ENCODE measurements around the gene SSTR3. TPM values are rescaled to one million over a fixed set of nuclear protein-coding genes. Genes with fewer than 3 reads are reported as not detected.
"Not testable (repeated sequence)": the region's sequence is repeated elsewhere in the genome, so short reads cannot be mapped to it uniquely, and the experiment has no call there.

SSTR3 gene
- total RNA-seq, 2 donors from 2014 or later, result 0.11 to 0.29 TPM

- Mint-ChIP-seq H3K4me1 (ENCODE audit: low read depth in 2 of 2) (peaks cover 84 to 97% of the 10 kb centered on the region in 2 donors), H3K9me3 (no peaks in the 10 kb centered on the region), H3K36me3 (peaks cover 36% of the 10 kb centered on the region), H3K27me3 (no peaks in the 10 kb centered on the region), H3K4me3 (peak overlapping the region; percentile 97), H3K27ac (peak overlapping the region; percentile 99 to 100)
- DNase-seq (ENCODE audit: low spot score), result no peak
- no peak for ATAC-seq
Observed at GRCh38 chr22:37237371-37238268, 25.3 kb upstream of the SSTR3 start.

GRCh38 chr22:37235897-37236607 lies 23.8 kb upstream of the SSTR3 start:
- DNase-seq (ENCODE audit: low spot score) (peak; percentile 59), ATAC-seq (no peak)
- Mint-ChIP-seq H3K4me1 (ENCODE audit: low read depth in 2 of 2) (peaks cover 89 to 92% of the 10 kb centered on the region in 2 donors), H3K4me3 (peak overlapping the region; percentile 97), H3K9me3 (no peaks in the 10 kb centered on the region), H3K36me3 (peaks cover 25% of the 10 kb centered on the region), H3K27ac (peak overlapping the region; percentile 99 to 100), H3K27me3 (no peaks in the 10 kb centered on the region)

GRCh38 chr22:37234736-37235711 lies 22.7 kb upstream of the SSTR3 start:
- Mint-ChIP-seq H3K27ac (peak overlapping the region; percentile 99 to 100), H3K36me3 (peaks cover 23% of the 10 kb centered on the region), H3K4me1 (ENCODE audit: low read depth in 2 of 2) (peaks cover 88 to 92% of the 10 kb centered on the region in 2 donors), H3K9me3 (no peaks in the 10 kb centered on the region), H3K4me3 (peak overlapping the region; percentile 97), H3K27me3 (no peaks in the 10 kb centered on the region)
- ATAC-seq (no peak), DNase-seq (ENCODE audit: low spot score) (no peak)

GRCh38 chr22:37233751-37234631 lies 21.7 kb upstream of the SSTR3 start:
- H3K4me1 Mint-ChIP-seq (ENCODE audit: low read depth in 2 of 2), result peaks cover 88 to 92% of the 10 kb centered on the region in 2 donors
- H3K27ac Mint-ChIP-seq, result peak overlapping the region; percentile 99 to 100
- H3K27me3 Mint-ChIP-seq, result no peaks in the 10 kb centered on the region
- peak overlapping the region; percentile 97 for H3K4me3 Mint-ChIP-seq
- ATAC-seq, result no peak
- DNase-seq (ENCODE audit: low spot score), result peak; percentile 60
- peaks cover 23% of the 10 kb centered on the region for H3K36me3 Mint-ChIP-seq
- no peaks in the 10 kb centered on the region for H3K9me3 Mint-ChIP-seq

- not testable (repeated sequence) for H3K9me3 Mint-ChIP-seq
Observed at GRCh38 chr22:37233371-37233750, 21.1 kb upstream of the SSTR3 start.

GRCh38 chr22:37232140-37232998 lies 20.1 kb upstream of the SSTR3 start:
- peak overlapping the region; percentile 84 for H3K4me3 Mint-ChIP-seq
- peak overlapping the region; percentile 99 to 100 for H3K27ac Mint-ChIP-seq
- no peaks in the 10 kb centered on the region for H3K9me3 Mint-ChIP-seq
- H3K4me1 Mint-ChIP-seq (ENCODE audit: low read depth in 2 of 2), result peaks cover 85 to 87% of the 10 kb centered on the region in 2 donors
- no peaks in the 10 kb centered on the region for H3K27me3 Mint-ChIP-seq
- peaks cover 19% of the 10 kb centered on the region for H3K36me3 Mint-ChIP-seq
- DNase-seq (ENCODE audit: low spot score) (no peak), ATAC-seq (no peak)

More at GRCh38 chr22:37233371-37233750, 21.1 kb upstream of the SSTR3 start:
- Mint-ChIP-seq H3K4me1 (ENCODE audit: low read depth in 2 of 2) (peaks cover 88 to 92% of the 10 kb centered on the region in 2 donors), H3K36me3 (peaks cover 23% of the 10 kb centered on the region), H3K4me3 (peak overlapping the region; percentile 97), H3K27ac (peak overlapping the region; percentile 99 to 100)
- not testable (repeated sequence) for ATAC-seq; H3K27me3 Mint-ChIP-seq; DNase-seq (ENCODE audit: low spot score)

GRCh38 chr22:37231406-37232139 lies 19.3 kb upstream of the SSTR3 start:
- no peaks in the 10 kb centered on the region for H3K9me3 Mint-ChIP-seq
- DNase-seq (ENCODE audit: low spot score), result no peak
- no peak for ATAC-seq

GRCh38 chr22:37230673-37231405 lies 18.6 kb upstream of the SSTR3 start:
- Mint-ChIP-seq H3K4me3 (peak overlapping the region; percentile 84), H3K36me3 (peaks cover 15% of the 10 kb centered on the region), H3K4me1 (ENCODE audit: low read depth in 2 of 2) (peaks cover 79 to 81% of the 10 kb centered on the region in 2 donors), H3K9me3 (no peaks in the 10 kb centered on the region), H3K27ac (peak overlapping the region; percentile 99 to 100), H3K27me3 (no peaks in the 10 kb centered on the region)
- ATAC-seq (peak in 1 of 2 donors; percentile 32), DNase-seq (ENCODE audit: low spot score) (peak; percentile 84)

More at GRCh38 chr22:37231406-37232139, 19.3 kb upstream of the SSTR3 start:
- Mint-ChIP-seq H3K27me3 (no peaks in the 10 kb centered on the region), H3K27ac (peak overlapping the region; percentile 99 to 100), H3K4me1 (ENCODE audit: low read depth in 2 of 2) (peaks cover 79 to 81% of the 10 kb centered on the region in 2 donors), H3K4me3 (peak overlapping the region; percentile 84), H3K36me3 (peaks cover 17% of the 10 kb centered on the region)

GRCh38 chr22:37229805-37230672 lies 17.8 kb upstream of the SSTR3 start:
- DNase-seq (ENCODE audit: low spot score) (peak; percentile 96), ATAC-seq (peak; percentile 93)
- Mint-ChIP-seq H3K27me3 (no peaks in the 10 kb centered on the region), H3K36me3 (peaks cover 23% of the 10 kb centered on the region), H3K27ac (peak overlapping the region; percentile 99 to 100), H3K4me3 (peak overlapping the region; percentile 84), H3K9me3 (no peaks in the 10 kb centered on the region), H3K4me1 (ENCODE audit: low read depth in 2 of 2) (peaks cover 79 to 81% of the 10 kb centered on the region in 2 donors)

Measured in natural killer cell treated with Interleukin-12 subunit alpha and Interleukin-12 subunit beta and Interleukin-15 and Interleukin-18, amount 100 ng/mL, for 72 hours (primary cell).